Muscle of leg (tissue), 11 donors: ENCODE measurements around the gene IRGQ. TPM values are rescaled to one million over a fixed set of nuclear protein-coding genes. Genes with fewer than 3 reads are reported as not detected.
"Not testable (repeated sequence)": the region's sequence is repeated elsewhere in the genome, so short reads cannot be mapped to it uniquely, and the experiment has no call there.

Experiments
- DNase-seq: peaks from one replicate; pipeline ENCODE4 v3.0.0; 2013
- H3K27ac ChIP-seq: one replicate; pipeline ENCODE4 v1.5.1; 2013; ENCODE audit warnings: mild to moderate bottlenecking, low read length, control low read depth
- H3K27me3 ChIP-seq: one replicate; pipeline ENCODE4 v1.6.1; 2013; ENCODE audit warnings: low read length; ENCODE audit not compliant: control insufficient read depth, insufficient read depth
- H3K36me3 ChIP-seq: one replicate; pipeline ENCODE4 v1.6.1; 2013; ENCODE audit warnings: low read length; ENCODE audit not compliant: control insufficient read depth, insufficient read depth
- H3K4me1 ChIP-seq: one replicate; pipeline ENCODE4 v1.6.1; 2013; ENCODE audit warnings: low read length; ENCODE audit not compliant: control insufficient read depth, insufficient read depth
- H3K4me3 ChIP-seq: one replicate; pipeline ENCODE4 v1.5.1; 2013; ENCODE audit warnings: low read length, control low read depth
- H3K9me3 ChIP-seq: replicated peaks from 2 replicates; pipeline ENCODE4 v1.6.1; 2013; ENCODE audit warnings: low read depth, low read length; ENCODE audit not compliant: control insufficient read depth
- WGBS: methylation state at CpG from one replicate; pipeline ENCODE4 v1.1.5; 2013; ENCODE audit warnings: missing lambda C conversion rate; ENCODE audit not compliant: insufficient coverage; 5-methylcytosine and 5-hydroxymethylcytosine counted together
- polyA plus RNA-seq, 8 donors: library from polyadenylated mRNA; unstranded; fragments of 120-200 nt; gene quantifications; one replicate each; pipeline versions ENCODE4 v1.2.1 to v1.2.3, GENCODE V29; 2013; ENCODE audit warnings: inconsistent platforms in 1 of 8, low replicate concordance in 1 of 8; ENCODE audit not compliant: insufficient read length in 8 of 8, insufficient read depth in 1 of 8
- total RNA-seq: library from RNA; stranded (reverse); fragments of 120-200 nt; gene quantifications from one replicate; pipeline ENCODE4 v1.2.4, GENCODE V29; 2013

Gene IRGQ
- total and polyA plus RNA-seq, 9 donors: 9.7 to 15.1 (median 12.2) TPM

- Histone ChIP-seq H3K4me3 (no peak overlapping the region), H3K27me3 (no peaks in the 10 kb centered on the region), H3K9me3 (no peaks in the 10 kb centered on the region), H3K27ac (no peak overlapping the region), H3K4me1 (peaks cover 28% of the 10 kb centered on the region), H3K36me3 (peaks cover 49% of the 10 kb centered on the region)
- WGBS: 93% methylated on average over 60 of the region's 63 CpGs
- no peak for DNase-seq
Measured at GRCh38 chr19:43591904-43592772, 3.8 kb downstream of the IRGQ start.

- 83% methylated on average over 4 of the region's 6 CpGs for WGBS
- no peak for DNase-seq
- Histone ChIP-seq H3K9me3 (no peaks in the 10 kb centered on the region), H3K4me1 (peaks cover 14% of the 10 kb centered on the region), H3K27me3 (no peaks in the 10 kb centered on the region), H3K4me3 (no peak overlapping the region), H3K27ac (no peak overlapping the region), H3K36me3 (peaks cover 61% of the 10 kb centered on the region)
Measured at GRCh38 chr19:43589678-43590077, 6.3 kb downstream of the IRGQ start.

DNA sequence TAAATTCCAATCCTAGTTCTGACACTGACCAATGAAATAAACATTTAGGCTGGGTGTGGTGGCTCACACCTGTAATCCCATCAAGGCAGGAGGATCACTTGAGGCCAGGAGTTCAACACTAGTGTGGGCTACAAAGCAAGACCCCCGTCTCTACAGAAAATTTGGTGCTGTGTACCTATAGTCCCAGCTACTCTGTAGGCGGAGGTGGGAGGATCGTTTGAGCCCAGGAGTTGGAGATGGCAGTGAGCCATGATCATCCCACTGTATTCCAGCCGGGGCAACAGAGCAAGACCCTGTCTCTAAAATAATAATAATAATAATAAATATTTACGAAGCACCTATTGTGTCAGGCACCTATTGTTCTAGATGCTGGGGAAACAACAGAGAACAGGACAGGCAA lies 6.7 kb downstream of the IRGQ start:
- DNase-seq: no peak
- Histone ChIP-seq H3K9me3 (no peaks in the 10 kb centered on the region), H3K27ac (no peak overlapping the region), H3K4me1 (peaks cover 10% of the 10 kb centered on the region), H3K36me3 (peaks cover 58% of the 10 kb centered on the region), H3K27me3 (no peaks in the 10 kb centered on the region), H3K4me3 (no peak overlapping the region)
- WGBS: no CpG with 5 or more reads among the region's 5 CpGs

GRCh38 chr19:43587029-43587428 lies 8.9 kb downstream of the IRGQ start:
- H3K27ac ChIP-seq: not testable (repeated sequence)

GRCh38 chr19:43586346-43586745 lies 9.6 kb downstream of the IRGQ start:
- Histone ChIP-seq H3K27ac (no peak overlapping the region), H3K27me3 (no peaks in the 10 kb centered on the region), H3K4me3 (no peak overlapping the region), H3K4me1 (peaks cover 5% of the 10 kb centered on the region), H3K9me3 (no peaks in the 10 kb centered on the region), H3K36me3 (peaks cover 35% of the 10 kb centered on the region)
- 93% methylated on average over 1 of the region's 2 CpGs for WGBS
- no peak for DNase-seq

More at GRCh38 chr19:43587029-43587428, 8.9 kb downstream of the IRGQ start:
- H3K9me3 ChIP-seq, H3K27me3 ChIP-seq, DNase-seq, H3K4me3 ChIP-seq, H3K4me1 ChIP-seq: not testable (repeated sequence)
- 92% methylated on average over 2 of the region's 3 CpGs for WGBS
- peaks cover 37% of the 10 kb centered on the region for H3K36me3 ChIP-seq

- Histone ChIP-seq H3K36me3 (peaks cover 17% of the 10 kb centered on the region), H3K4me3 (no peak overlapping the region), H3K9me3 (no peaks in the 10 kb centered on the region), H3K27me3 (no peaks in the 10 kb centered on the region), H3K4me1 (peaks cover 15% of the 10 kb centered on the region), H3K27ac (no peak overlapping the region)
- no CpG with 5 or more reads among the region's 1 CpG for WGBS
- no peak for DNase-seq
Measured at GRCh38 chr19:43584484-43584883, 11.4 kb downstream of the IRGQ start.

- Histone ChIP-seq H3K27me3 (no peaks in the 10 kb centered on the region), H3K36me3 (peaks cover 12% of the 10 kb centered on the region), H3K9me3 (no peaks in the 10 kb centered on the region), H3K4me3 (no peak overlapping the region), H3K27ac (no peak overlapping the region), H3K4me1 (peaks cover 15% of the 10 kb centered on the region)
- no peak for DNase-seq
- WGBS: 86% methylated on average over 1 of the region's 2 CpGs
Measured at GRCh38 chr19:43582495-43582894, 13.4 kb downstream of the IRGQ start.

- Histone ChIP-seq H3K9me3 (no peaks in the 10 kb centered on the region), H3K27me3 (no peaks in the 10 kb centered on the region), H3K4me3 (peak overlapping the region; percentile 67), H3K27ac (no peak overlapping the region), H3K36me3 (peaks cover 10% of the 10 kb centered on the region), H3K4me1 (peaks cover 17% of the 10 kb centered on the region)
- DNase-seq: no peak
- 80% methylated on average over 7 of the region's 7 CpGs for WGBS
Measured at GRCh38 chr19:43581467-43581866, 14.5 kb downstream of the IRGQ start.

GRCh38 chr19:43578787-43579186 lies 17.1 kb downstream of the IRGQ start:
- no peak overlapping the region for H3K4me3 ChIP-seq
- H3K36me3 ChIP-seq: peaks cover 7% of the 10 kb centered on the region
- H3K27ac ChIP-seq: no peak overlapping the region

DNA sequence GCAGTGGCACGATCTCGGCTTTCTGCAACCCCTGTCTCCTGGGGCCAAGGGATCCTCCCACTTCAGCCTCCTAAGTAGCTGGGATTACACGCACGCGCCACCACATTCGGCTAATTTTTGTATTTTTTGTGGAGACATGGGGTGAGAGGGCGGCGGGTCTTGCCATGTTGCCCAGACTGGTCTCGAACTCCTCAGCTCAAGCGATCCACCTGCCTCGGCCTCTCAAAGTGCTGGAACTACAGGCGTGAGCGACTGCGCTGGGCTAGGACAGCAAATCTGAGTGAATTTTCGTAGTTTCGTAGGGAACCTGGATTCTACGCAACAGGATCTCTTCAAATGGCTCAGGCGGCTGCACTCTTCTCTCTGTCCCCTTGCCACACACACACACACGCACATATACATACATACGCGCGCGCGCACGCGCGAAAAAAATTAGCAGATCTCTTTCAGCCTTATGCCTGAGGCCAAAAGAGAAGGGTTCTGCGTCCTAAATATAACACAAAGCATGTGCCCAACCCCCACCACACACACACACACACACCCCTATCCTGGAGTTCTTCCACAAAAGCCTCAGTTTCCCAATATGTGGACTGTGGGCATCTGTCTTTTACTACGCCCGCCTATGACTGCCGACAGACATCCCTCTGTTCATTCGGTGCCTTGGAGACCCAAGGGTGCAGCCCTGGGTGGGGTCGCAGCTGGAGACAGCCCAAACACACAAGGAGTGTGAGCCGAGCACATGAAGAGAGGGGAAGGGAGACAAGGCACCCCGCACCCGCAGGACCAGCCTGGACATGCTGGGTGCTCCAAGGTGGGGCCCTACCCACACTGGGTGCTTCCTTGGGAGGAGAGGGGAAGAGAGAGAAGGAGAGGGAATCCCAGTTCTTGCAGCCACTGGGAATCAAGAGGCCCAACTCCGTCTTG lies 19.7 kb downstream of the IRGQ start:
- DNase-seq: no peak
- 78% methylated on average over 26 of the region's 37 CpGs for whole genome bisulfite sequencing
- Histone ChIP-seq H3K4me1 (peaks cover 24% of the 10 kb centered on the region), H3K36me3 (peaks cover 20% of the 10 kb centered on the region), H3K27me3 (no peaks in the 10 kb centered on the region), H3K9me3 (no peaks in the 10 kb centered on the region), H3K4me3 (peak overlapping the region; percentile 96), H3K27ac (peak overlapping the region; percentile 85)

More at GRCh38 chr19:43578787-43579186, 17.1 kb downstream of the IRGQ start:
- WGBS: 84% methylated on average over 3 of the region's 3 CpGs
- H3K4me1 ChIP-seq: peaks cover 30% of the 10 kb centered on the region
- H3K27me3 ChIP-seq: no peaks in the 10 kb centered on the region
- no peak for DNase-seq
- H3K9me3 ChIP-seq: no peaks in the 10 kb centered on the region
